Body of pancreas (tissue), 4 donors: ENCODE data around the gene PHC2.

Experiments used
- POLR2A ChIP-seq, 3 donors: fragments of 450-650 bp; IDR thresholded peaks; one replicate each; pipeline ENCODE4 v1.6.1; 2016; ENCODE audit warnings: antibody characterized with exemption in 3 of 3, mild to moderate bottlenecking in 2 of 3
- TF ChIP-seq, protein P1 (sequence below), 7 experiments: fragments of 450-650 bp in 4 of 7; fragments of 200-600 bp in 3 of 7; sonication (generic) in 3 of 7; IDR thresholded peaks; one replicate each; pipeline ENCODE4 v1.5.1; 2016 to 2019; ENCODE audit warnings: antibody characterized with exemption in 7 of 7

DNA sequence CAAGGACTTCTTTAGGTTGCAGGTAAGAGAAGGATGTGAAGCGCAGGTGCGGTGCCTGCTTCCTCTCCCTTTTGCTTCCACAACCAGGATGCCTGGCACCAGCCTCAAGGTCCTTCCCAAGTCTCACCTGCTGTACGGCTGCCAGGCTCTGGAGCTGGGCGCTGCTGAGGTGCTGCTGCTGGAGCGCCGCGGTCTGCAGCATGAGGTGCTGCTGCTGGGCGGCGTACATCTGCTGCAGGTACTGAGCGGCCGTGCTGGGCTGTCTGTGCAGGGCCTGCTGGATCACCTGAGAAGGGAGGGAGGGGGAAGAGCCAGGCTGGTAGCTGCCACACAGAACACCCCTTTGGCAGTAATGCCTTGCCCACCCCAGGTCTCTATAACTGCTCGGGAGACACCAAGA, 58.7 kb downstream of the PHC2 start:
- TF ChIP-seq, protein P1, sequence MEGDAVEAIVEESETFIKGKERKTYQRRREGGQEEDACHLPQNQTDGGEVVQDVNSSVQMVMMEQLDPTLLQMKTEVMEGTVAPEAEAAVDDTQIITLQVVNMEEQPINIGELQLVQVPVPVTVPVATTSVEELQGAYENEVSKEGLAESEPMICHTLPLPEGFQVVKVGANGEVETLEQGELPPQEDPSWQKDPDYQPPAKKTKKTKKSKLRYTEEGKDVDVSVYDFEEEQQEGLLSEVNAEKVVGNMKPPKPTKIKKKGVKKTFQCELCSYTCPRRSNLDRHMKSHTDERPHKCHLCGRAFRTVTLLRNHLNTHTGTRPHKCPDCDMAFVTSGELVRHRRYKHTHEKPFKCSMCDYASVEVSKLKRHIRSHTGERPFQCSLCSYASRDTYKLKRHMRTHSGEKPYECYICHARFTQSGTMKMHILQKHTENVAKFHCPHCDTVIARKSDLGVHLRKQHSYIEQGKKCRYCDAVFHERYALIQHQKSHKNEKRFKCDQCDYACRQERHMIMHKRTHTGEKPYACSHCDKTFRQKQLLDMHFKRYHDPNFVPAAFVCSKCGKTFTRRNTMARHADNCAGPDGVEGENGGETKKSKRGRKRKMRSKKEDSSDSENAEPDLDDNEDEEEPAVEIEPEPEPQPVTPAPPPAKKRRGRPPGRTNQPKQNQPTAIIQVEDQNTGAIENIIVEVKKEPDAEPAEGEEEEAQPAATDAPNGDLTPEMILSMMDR (IDR thresholded peaks at IDR 0.05), result no peak
- TF ChIP-seq POLR2A (IDR thresholded peaks at IDR 0.05), result no peak
